SK-N-SH (cell line): ENCODE data around the gene ABHD12. TPM values are rescaled to one million over a fixed set of nuclear protein-coding genes. Genes with fewer than 3 reads are reported as not detected.

Experiments
- CTCF ChIA-PET: fragments of 300-600, 350-600 bp; formaldehyde crosslinking; extraction: SDS; loops from one replicate; lab custom pipeline; 2021; lab: Yijun Ruan, JAX
- POLR2A ChIA-PET: fragments of 350-600 bp; sonication (Branson Sonifier 250); formaldehyde crosslinking; extraction: SDS; loops from one replicate; lab custom pipeline; 2020; ENCODE audit warnings: antibody characterized with exemption, inconsistent platforms; lab: Yijun Ruan, JAX
- DNase-seq: peaks from one replicate; pipeline ENCODE4 v3.0.0; 2012
- H2AFZ ChIP-seq: fragments of 200-600 bp; sonication (generic); 2 replicates; pipeline ENCODE4 v1.8.1; 2016; ENCODE audit warnings: antibody characterized with exemption, mild to moderate bottlenecking, low read depth
- H3F3A ChIP-seq: fragments of 200-600 bp; sonication (generic); replicated peaks from 2 replicates; pipeline ENCODE3; 2016; ENCODE audit warnings: antibody characterized with exemption, mild to moderate bottlenecking; ENCODE audit not compliant: insufficient read depth
- H3K27ac ChIP-seq, 2 experiments: fragments of 200-500 bp in 1 of 2; fragments of 200-600 bp in 1 of 2; sonication (Bioruptor generic) in 1 of 2; sonication (generic), shearing (Covaris generic) in 1 of 2; 2 replicates each; pipeline versions ENCODE4 v1.5.1 to v1.6.1; 2014 to 2016; ENCODE audit warnings: low read depth in 2 of 2, inconsistent platforms in 1 of 2, low read length in 1 of 2, mild to moderate bottlenecking in 1 of 2, mixed read lengths in 1 of 2
- H3K27me3 ChIP-seq: fragments of 200-600 bp; sonication (generic), shearing (Covaris generic); 2 replicates; pipeline ENCODE4 v1.6.1; 2016; ENCODE audit warnings: mixed run types; ENCODE audit not compliant: insufficient read depth
- H3K36me3 ChIP-seq, 2 experiments: fragments of 200-500 bp in 1 of 2; fragments of 200-600 bp in 1 of 2; sonication (Bioruptor generic) in 1 of 2; sonication (generic) in 1 of 2; replicated peaks in 1 of 2; 2 replicates each; pipeline versions ENCODE3 to v1.5.1; 2014 to 2016; ENCODE audit warnings: low read length in 1 of 2, mild to moderate bottlenecking in 1 of 2; ENCODE audit not compliant: insufficient read depth in 2 of 2, control insufficient read depth in 1 of 2
- H3K4me1 ChIP-seq, 2 experiments: fragments of 200-500 bp in 1 of 2; fragments of 200-600 bp in 1 of 2; sonication (Bioruptor generic) in 1 of 2; sonication (generic), shearing (Covaris generic) in 1 of 2; 2 replicates each; pipeline versions ENCODE4 v1.5.1 to v1.6.1; 2014 to 2016; ENCODE audit warnings: low read depth in 1 of 2, low read length in 1 of 2, mixed run types in 1 of 2; ENCODE audit not compliant: insufficient read depth in 2 of 2, control insufficient read depth in 1 of 2
- H3K4me2 ChIP-seq: fragments of 200-600 bp; sonication (generic), shearing (Covaris generic); 2 replicates; pipeline ENCODE4 v1.6.1; 2017; ENCODE audit warnings: mixed run types
- H3K4me3 ChIP-seq, 2 experiments: fragments of 200-500 bp in 1 of 2; fragments of 200-600 bp in 1 of 2; sonication (Bioruptor generic) in 1 of 2; sonication (generic), shearing (Covaris generic) in 1 of 2; 2 replicates each; pipeline versions ENCODE4 v1.5.1 to v1.8.1; 2014 to 2016; ENCODE audit warnings: low read depth in 2 of 2, inconsistent platforms in 1 of 2, low read length in 1 of 2, mild to moderate bottlenecking in 1 of 2, mixed read lengths in 1 of 2, moderate library complexity in 1 of 2
- H3K79me2 ChIP-seq: fragments of 200-600 bp; sonication (generic); 2 replicates; pipeline ENCODE4 v1.8.1; 2017; ENCODE audit warnings: mild to moderate bottlenecking; ENCODE audit not compliant: insufficient read depth
- H3K9ac ChIP-seq: fragments of 200-600 bp; sonication (generic); 2 replicates; pipeline ENCODE4 v1.6.1; 2017; ENCODE audit warnings: mixed run types
- H3K9me2 ChIP-seq: fragments of 200-600 bp; sonication (generic); 2 replicates; pipeline ENCODE4 v1.6.1; 2017; ENCODE audit warnings: mixed run types
- H3K9me3 ChIP-seq: fragments of 200-600 bp; sonication (generic); 2 replicates; pipeline ENCODE4 v1.6.1; 2017; ENCODE audit warnings: mixed run types, mild to moderate bottlenecking, moderate library complexity
- H4K20me1 ChIP-seq: fragments of 200-600 bp; sonication (generic); 2 replicates; pipeline ENCODE4 v1.6.1; 2017; ENCODE audit warnings: mild to moderate bottlenecking, mixed run types; ENCODE audit not compliant: insufficient read depth
- CHD2 ChIP-seq: fragments of 150-350 bp; IDR thresholded peaks from 2 replicates; pipeline ENCODE4 v1.6.1; 2018; ENCODE audit warnings: low read length; ENCODE audit not compliant: partially characterized antibody
- EP300 ChIP-seq, 2 experiments: IDR thresholded peaks; 2 replicates each; pipeline versions ENCODE4 v1.4.0 to v1.6.1; 2012; ENCODE audit warnings: borderline replicate concordance in 1 of 2, low read depth in 1 of 2, low read length in 1 of 2
- FOSL2 ChIP-seq: IDR thresholded peaks from 2 replicates; pipeline ENCODE4 v1.4.0; 2012; ENCODE audit warnings: low read depth, mild to moderate bottlenecking, moderate library complexity, borderline replicate concordance
- GABPA ChIP-seq: IDR thresholded peaks from 2 replicates; pipeline ENCODE4 v1.4.0; 2012; ENCODE audit warnings: low read depth, mild to moderate bottlenecking
- GATA2 ChIP-seq: sonication (generic); formaldehyde crosslinking; IDR thresholded peaks from 2 replicates; pipeline ENCODE4 v1.5.0; 2020; ENCODE audit warnings: mild to moderate bottlenecking, missing genetic modification reagents
- MXI1 ChIP-seq: IDR thresholded peaks from 2 replicates; pipeline ENCODE4 v1.6.1; 2012; ENCODE audit warnings: mild to moderate bottlenecking, low read depth, low read length, improper control_type of control experiment
- POLR2AphosphoS5 ChIP-seq: IDR thresholded peaks from 2 replicates; pipeline ENCODE4 v1.6.1; 2012; ENCODE audit warnings: low read depth, low read length
- RCOR1 ChIP-seq: fragments of 150-350 bp; IDR thresholded peaks from 2 replicates; pipeline ENCODE4 v1.6.1; 2017; ENCODE audit warnings: antibody characterized with exemption, low read length
- RXRA ChIP-seq: IDR thresholded peaks from 2 replicates; pipeline ENCODE4 v1.4.0; 2012; ENCODE audit warnings: low read depth, mild to moderate bottlenecking, borderline replicate concordance
- SMC3 ChIP-seq: IDR thresholded peaks from 2 replicates; pipeline ENCODE4 v1.6.1; 2012; ENCODE audit warnings: low read depth, low read length, improper control_type of control experiment
- YY1 ChIP-seq: IDR thresholded peaks from 2 replicates; pipeline ENCODE4 v1.4.0; 2012; ENCODE audit warnings: low read depth, mild to moderate bottlenecking
- WGBS: methylation state at CpG from one replicate; pipeline ENCODE4 v1.1.6; 2017; ENCODE audit warnings: low lambda C conversion rate; 5-methylcytosine and 5-hydroxymethylcytosine counted together
- polyA plus RNA-seq, 3 experiments: library from polyadenylated mRNA; depleted of rRNA; stranded (reverse); fragments of >200 nt; gene quantifications; 2 replicates each; pipeline ENCODE4 v1.2.3, GENCODE V29; 2012
- TF ChIP-seq, protein P1 (sequence below): IDR thresholded peaks from 2 replicates; pipeline ENCODE4 v1.4.0; 2012; ENCODE audit warnings: low read depth
- TF ChIP-seq, protein P2 (sequence below): fragments of 200-600 bp; sonication (generic); IDR thresholded peaks from 2 replicates; pipeline ENCODE4 v1.6.1; 2017; ENCODE audit warnings: antibody characterized with exemption, mild to moderate bottlenecking, moderate library complexity
- TF ChIP-seq, protein P3 (sequence below): IDR thresholded peaks from 2 replicates; pipeline ENCODE4 v1.4.0; 2012; ENCODE audit warnings: low read depth, borderline replicate concordance
- TF ChIP-seq, protein P4 (sequence below): IDR thresholded peaks from 2 replicates; pipeline ENCODE4; 2012
- TF ChIP-seq, protein P5 (sequence below): IDR thresholded peaks from 2 replicates; pipeline ENCODE4 v1.6.1; 2012; ENCODE audit warnings: mild to moderate bottlenecking, low read depth, low read length, moderate library complexity

Gene ABHD12
- polyA plus RNA-seq, 1 of the 3 experiments (the other 2 are of a cell fraction), result 33.5 TPM

DNA sequence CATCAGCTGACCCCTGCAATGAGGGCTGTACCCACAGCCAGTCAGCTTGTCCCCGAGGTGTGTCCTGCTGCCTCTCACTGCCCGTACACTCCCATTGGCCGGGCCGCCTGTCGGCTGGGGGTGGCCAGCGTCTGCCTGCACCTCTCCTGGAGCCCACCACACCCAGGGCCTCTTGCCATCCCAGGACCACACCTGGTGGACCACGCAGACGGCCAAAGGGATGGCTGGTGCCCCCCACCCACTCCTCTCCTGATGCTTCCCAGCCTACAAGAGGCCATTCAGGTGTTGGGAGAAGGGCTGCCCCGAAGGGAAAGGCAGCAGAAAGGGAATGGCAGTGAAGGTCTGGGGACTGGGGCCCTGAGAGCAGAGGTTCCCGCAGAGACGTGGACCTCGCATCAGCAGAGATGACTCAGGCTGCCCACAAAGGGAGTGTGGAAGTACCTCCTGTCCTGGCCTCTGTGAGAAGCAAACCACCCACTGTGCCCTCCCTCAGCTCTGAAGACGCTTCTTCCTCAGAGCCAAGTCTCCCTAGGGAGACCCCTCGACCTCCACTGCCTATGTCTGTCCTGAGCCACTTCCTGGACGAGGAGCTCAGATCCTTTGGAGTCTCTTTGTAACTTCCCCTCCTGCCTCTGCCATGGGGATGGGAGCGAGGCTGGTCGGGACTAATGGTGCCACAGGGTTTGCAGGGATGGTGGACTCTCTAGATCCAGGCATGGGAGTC lies 81.8 kb downstream of the ABHD12 start:
- peaks cover 23% of the 10 kb centered on the region for H3F3A ChIP-seq
- CTCF ChIA-PET, result interaction anchor here (1.7 to 3.4 kb wide), 5 partner anchors 9 to 90 kb away, joined by 5 to 21 read pairs (median 9); no protein-coding TSS in a partner anchor
- TF ChIP-seq FOSL2 (peak; percentile 10; the same call in 1 of the 2 replicates), MXI1 (no peak)
- TF ChIP-seq, all 33 proteins: peak for 1
- no peak overlapping the region for H2AFZ ChIP-seq
- POLR2A ChIA-PET, result no interaction called here
- 75% methylated on average over 11 of the region's 17 CpGs for WGBS
- no peaks in the 10 kb centered on the region for H4K20me1 ChIP-seq
- H3K9me3 ChIP-seq, result no peaks in the 10 kb centered on the region
- no peak for DNase-seq
- H3K9ac ChIP-seq, result peak overlapping the region; percentile 75; the same call in 1 of the 2 replicates
- H3K27me3 ChIP-seq, result no peaks in the 10 kb centered on the region
- H3K79me2 ChIP-seq, result no peaks in the 10 kb centered on the region
- no peaks in the 10 kb centered on the region for H3K9me2 ChIP-seq
- H3K36me3 ChIP-seq, result peaks cover 0 to 6% of the 10 kb centered on the region in 2 experiments
- peak overlapping the region; percentile 90 to 91 for H3K27ac ChIP-seq
- H3K4me2 ChIP-seq, result peak overlapping the region; percentile 77; the same call in 1 of the 2 replicates
- peaks cover 27 to 30% of the 10 kb centered on the region in 2 experiments; a peak in 3 of 4 replicates for H3K4me1 ChIP-seq
- no peak overlapping the region for H3K4me3 ChIP-seq

GRCh38 chr20:25308083-25308491 lies 82.5 kb downstream of the ABHD12 start:
- no peaks in the 10 kb centered on the region for H3K79me2 ChIP-seq
- H3K4me1 ChIP-seq, result peaks cover 27 to 30% of the 10 kb centered on the region in 2 experiments; a peak in 3 of 4 replicates
- ChIA-PET POLR2A (no interaction called here), CTCF (interaction anchor here (1.1 to 3.4 kb wide), 5 partner anchors 8 to 314 kb away, joined by 4 to 21 read pairs (median 9); no protein-coding TSS in a partner anchor)
- no peaks in the 10 kb centered on the region for H3K9me2 ChIP-seq
- H2AFZ ChIP-seq, result no peak overlapping the region
- H3K9me3 ChIP-seq, result no peaks in the 10 kb centered on the region
- no peak overlapping the region for H3K4me3 ChIP-seq
- no peaks in the 10 kb centered on the region for H3K27me3 ChIP-seq
- H3K27ac ChIP-seq, result peak overlapping the region in 1 of 2 experiments; percentile 91; a peak in 1 of 4 replicates
- no peaks in the 10 kb centered on the region for H4K20me1 ChIP-seq
- peaks cover 23% of the 10 kb centered on the region for H3F3A ChIP-seq
- H3K36me3 ChIP-seq, result peaks cover 0 to 9% of the 10 kb centered on the region in 2 experiments
- H3K4me2 ChIP-seq, result no peak overlapping the region
- H3K9ac ChIP-seq, result no peak overlapping the region
- WGBS, result 98% methylated on average over 9 of the region's 13 CpGs
- DNase-seq, result no peak
- TF ChIP-seq, protein P1, sequence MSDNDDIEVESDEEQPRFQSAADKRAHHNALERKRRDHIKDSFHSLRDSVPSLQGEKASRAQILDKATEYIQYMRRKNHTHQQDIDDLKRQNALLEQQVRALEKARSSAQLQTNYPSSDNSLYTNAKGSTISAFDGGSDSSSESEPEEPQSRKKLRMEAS, result no peak
- no peak for TF ChIP-seq YY1
- no peak for TF ChIP-seq POLR2AphosphoS5
- TF ChIP-seq, protein P2, sequence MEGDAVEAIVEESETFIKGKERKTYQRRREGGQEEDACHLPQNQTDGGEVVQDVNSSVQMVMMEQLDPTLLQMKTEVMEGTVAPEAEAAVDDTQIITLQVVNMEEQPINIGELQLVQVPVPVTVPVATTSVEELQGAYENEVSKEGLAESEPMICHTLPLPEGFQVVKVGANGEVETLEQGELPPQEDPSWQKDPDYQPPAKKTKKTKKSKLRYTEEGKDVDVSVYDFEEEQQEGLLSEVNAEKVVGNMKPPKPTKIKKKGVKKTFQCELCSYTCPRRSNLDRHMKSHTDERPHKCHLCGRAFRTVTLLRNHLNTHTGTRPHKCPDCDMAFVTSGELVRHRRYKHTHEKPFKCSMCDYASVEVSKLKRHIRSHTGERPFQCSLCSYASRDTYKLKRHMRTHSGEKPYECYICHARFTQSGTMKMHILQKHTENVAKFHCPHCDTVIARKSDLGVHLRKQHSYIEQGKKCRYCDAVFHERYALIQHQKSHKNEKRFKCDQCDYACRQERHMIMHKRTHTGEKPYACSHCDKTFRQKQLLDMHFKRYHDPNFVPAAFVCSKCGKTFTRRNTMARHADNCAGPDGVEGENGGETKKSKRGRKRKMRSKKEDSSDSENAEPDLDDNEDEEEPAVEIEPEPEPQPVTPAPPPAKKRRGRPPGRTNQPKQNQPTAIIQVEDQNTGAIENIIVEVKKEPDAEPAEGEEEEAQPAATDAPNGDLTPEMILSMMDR, result no peak
- no peak for TF ChIP-seq GABPA
- no peak for TF ChIP-seq FOSL2
- TF ChIP-seq, protein P3, sequence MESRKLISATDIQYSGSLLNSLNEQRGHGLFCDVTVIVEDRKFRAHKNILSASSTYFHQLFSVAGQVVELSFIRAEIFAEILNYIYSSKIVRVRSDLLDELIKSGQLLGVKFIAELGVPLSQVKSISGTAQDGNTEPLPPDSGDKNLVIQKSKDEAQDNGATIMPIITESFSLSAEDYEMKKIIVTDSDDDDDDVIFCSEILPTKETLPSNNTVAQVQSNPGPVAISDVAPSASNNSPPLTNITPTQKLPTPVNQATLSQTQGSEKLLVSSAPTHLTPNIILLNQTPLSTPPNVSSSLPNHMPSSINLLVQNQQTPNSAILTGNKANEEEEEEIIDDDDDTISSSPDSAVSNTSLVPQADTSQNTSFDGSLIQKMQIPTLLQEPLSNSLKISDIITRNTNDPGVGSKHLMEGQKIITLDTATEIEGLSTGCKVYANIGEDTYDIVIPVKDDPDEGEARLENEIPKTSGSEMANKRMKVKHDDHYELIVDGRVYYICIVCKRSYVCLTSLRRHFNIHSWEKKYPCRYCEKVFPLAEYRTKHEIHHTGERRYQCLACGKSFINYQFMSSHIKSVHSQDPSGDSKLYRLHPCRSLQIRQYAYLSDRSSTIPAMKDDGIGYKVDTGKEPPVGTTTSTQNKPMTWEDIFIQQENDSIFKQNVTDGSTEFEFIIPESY, result no peak
- TF ChIP-seq, protein P4, sequence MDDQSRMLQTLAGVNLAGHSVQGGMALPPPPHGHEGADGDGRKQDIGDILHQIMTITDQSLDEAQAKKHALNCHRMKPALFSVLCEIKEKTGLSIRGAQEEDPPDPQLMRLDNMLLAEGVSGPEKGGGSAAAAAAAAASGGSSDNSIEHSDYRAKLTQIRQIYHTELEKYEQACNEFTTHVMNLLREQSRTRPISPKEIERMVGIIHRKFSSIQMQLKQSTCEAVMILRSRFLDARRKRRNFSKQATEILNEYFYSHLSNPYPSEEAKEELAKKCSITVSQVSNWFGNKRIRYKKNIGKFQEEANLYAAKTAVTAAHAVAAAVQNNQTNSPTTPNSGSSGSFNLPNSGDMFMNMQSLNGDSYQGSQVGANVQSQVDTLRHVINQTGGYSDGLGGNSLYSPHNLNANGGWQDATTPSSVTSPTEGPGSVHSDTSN, result no peak
- no peak for TF ChIP-seq GATA2
- TF ChIP-seq, protein P5, sequence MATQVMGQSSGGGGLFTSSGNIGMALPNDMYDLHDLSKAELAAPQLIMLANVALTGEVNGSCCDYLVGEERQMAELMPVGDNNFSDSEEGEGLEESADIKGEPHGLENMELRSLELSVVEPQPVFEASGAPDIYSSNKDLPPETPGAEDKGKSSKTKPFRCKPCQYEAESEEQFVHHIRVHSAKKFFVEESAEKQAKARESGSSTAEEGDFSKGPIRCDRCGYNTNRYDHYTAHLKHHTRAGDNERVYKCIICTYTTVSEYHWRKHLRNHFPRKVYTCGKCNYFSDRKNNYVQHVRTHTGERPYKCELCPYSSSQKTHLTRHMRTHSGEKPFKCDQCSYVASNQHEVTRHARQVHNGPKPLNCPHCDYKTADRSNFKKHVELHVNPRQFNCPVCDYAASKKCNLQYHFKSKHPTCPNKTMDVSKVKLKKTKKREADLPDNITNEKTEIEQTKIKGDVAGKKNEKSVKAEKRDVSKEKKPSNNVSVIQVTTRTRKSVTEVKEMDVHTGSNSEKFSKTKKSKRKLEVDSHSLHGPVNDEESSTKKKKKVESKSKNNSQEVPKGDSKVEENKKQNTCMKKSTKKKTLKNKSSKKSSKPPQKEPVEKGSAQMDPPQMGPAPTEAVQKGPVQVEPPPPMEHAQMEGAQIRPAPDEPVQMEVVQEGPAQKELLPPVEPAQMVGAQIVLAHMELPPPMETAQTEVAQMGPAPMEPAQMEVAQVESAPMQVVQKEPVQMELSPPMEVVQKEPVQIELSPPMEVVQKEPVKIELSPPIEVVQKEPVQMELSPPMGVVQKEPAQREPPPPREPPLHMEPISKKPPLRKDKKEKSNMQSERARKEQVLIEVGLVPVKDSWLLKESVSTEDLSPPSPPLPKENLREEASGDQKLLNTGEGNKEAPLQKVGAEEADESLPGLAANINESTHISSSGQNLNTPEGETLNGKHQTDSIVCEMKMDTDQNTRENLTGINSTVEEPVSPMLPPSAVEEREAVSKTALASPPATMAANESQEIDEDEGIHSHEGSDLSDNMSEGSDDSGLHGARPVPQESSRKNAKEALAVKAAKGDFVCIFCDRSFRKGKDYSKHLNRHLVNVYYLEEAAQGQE, result no peak
- no peak for TF ChIP-seq RCOR1
- TF ChIP-seq MXI1, result no peak
- TF ChIP-seq CHD2, result no peak
- TF ChIP-seq EP300 (IDR thresholded peaks at IDR 0.05; ENCODE audit: borderline replicate concordance in 1 of 2, low read depth in 1 of 2, low read length in 1 of 2), result no peak
- TF ChIP-seq SMC3, result no peak
- no peak for TF ChIP-seq RXRA
